ENCODE measurements around the gene TMEM143.
"Not testable (repeated sequence)": the region's sequence is repeated elsewhere in the genome, so short reads cannot be mapped to it uniquely, and the experiment has no call there.

Gene TMEM143

GRCh38 chr19:48321622-48322591 lies 41.8 kb downstream of the TMEM143 start:
- peak; percentile 99 for DNase-seq

- DNase-seq: peak; percentile 97
These were observed 42.4 kb downstream of the TMEM143 start for GRCh38 chr19:48321372-48321621.

GRCh38 chr19:48319647-48320541 lies 43.8 kb downstream of the TMEM143 start:
- DNase-seq: peak; percentile 73 to 83

- no peak for DNase-seq
These were observed 45.3 kb downstream of the TMEM143 start for GRCh38 chr19:48318286-48318987.

- not testable (repeated sequence) for DNase-seq
These were observed 46.1 kb downstream of the TMEM143 start for GRCh38 chr19:48317708-48317960.

- no peak for DNase-seq
These were observed 48.0 kb downstream of the TMEM143 start for GRCh38 chr19:48315712-48316111.

- DNase-seq: no peak
These were observed 52.4 kb downstream of the TMEM143 start for GRCh38 chr19:48311384-48311783.

GRCh38 chr19:48310227-48310626 lies 53.5 kb downstream of the TMEM143 start:
- no peak for DNase-seq

- not testable (repeated sequence) for DNase-seq
These were observed 54.0 kb downstream of the TMEM143 start for GRCh38 chr19:48309731-48310130.

- no peak for DNase-seq
These were observed 54.8 kb downstream of the TMEM143 start for GRCh38 chr19:48308631-48309586.

- no peak for DNase-seq
These were observed 59.9 kb downstream of the TMEM143 start for GRCh38 chr19:48303866-48304265.

GRCh38 chr19:48303367-48303766 lies 60.4 kb downstream of the TMEM143 start:
- DNase-seq: no peak

GRCh38 chr19:48302600-48302959 lies 61.2 kb downstream of the TMEM143 start:
- no peak for DNase-seq

- no peak for DNase-seq
These were observed 61.7 kb downstream of the TMEM143 start for GRCh38 chr19:48301886-48302599.

- DNase-seq: no peak
These were observed 65.8 kb downstream of the TMEM143 start for GRCh38 chr19:48297975-48298374.

- DNase-seq: no peak
These were observed 66.6 kb downstream of the TMEM143 start for GRCh38 chr19:48296963-48297734.

GRCh38 chr19:48295458-48295857 lies 68.3 kb downstream of the TMEM143 start:
- DNase-seq: no peak

GRCh38 chr19:48292798-48293197 lies 70.9 kb downstream of the TMEM143 start:
- no peak for DNase-seq

- DNase-seq: not testable (repeated sequence)
These were observed 72.3 kb downstream of the TMEM143 start for GRCh38 chr19:48291489-48291815.

GRCh38 chr19:48290771-48291488 lies 72.8 kb downstream of the TMEM143 start:
- peak; percentile 52 to 62 for DNase-seq

Data from activated CD4-positive, alpha-beta T cell treated with anti-CD3 and anti-CD28 coated beads for 4 hours (primary cell).